GM10248 (cell line): ENCODE measurements around the gene SLC4A9.
"Not testable (repeated sequence)": the region's sequence is repeated elsewhere in the genome, so short reads cannot be mapped to it uniquely, and the experiment has no call there.

Experiments
- CTCF ChIA-PET: fragments of 300-600 bp; sonication (Branson Sonifier 250); formaldehyde crosslinking; extraction: SDS; loops from one replicate; lab custom pipeline; 2021; ENCODE audit warnings: antibody characterized with exemption; lab: Yijun Ruan, JAX
- POLR2A ChIA-PET: fragments of 350-650 bp; sonication (Branson Sonifier 250); formaldehyde crosslinking; extraction: SDS; loops from one replicate; lab custom pipeline; 2020; ENCODE audit warnings: antibody characterized with exemption; lab: Yijun Ruan, JAX
- DNase-seq: peaks from one replicate; pipeline ENCODE4 v3.0.0; 2012; ENCODE audit errors: extremely low spot score
- CTCF ChIP-seq: IDR thresholded peaks from 2 replicates; pipeline ENCODE4 v1.5.1; 2012; ENCODE audit warnings: mild to moderate bottlenecking, low read depth; ENCODE audit errors: extremely low read depth, missing control alignments, control extremely low read depth

The SLC4A9 gene

DNA sequence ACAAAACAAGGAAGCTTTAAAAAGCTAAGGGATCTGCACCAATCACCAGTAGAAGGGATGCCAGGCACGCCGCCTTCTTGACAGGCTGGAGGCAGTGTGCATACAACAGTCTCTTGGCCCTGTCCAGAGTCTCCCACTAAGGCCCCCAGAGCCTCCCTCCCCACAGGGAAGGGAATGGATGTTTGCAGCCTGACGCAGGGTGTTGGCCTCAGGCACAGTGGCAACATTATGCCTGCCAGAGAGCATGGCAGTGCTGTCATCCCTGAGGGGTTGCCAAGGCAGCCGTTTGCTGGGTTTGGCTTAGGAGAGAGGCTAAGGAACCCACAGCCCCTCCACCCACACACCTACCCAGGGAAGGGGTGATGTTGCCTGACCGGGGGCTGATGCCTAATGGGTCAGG, 18.4 kb upstream of the SLC4A9 start:
- no peak for TF ChIP-seq CTCF
- DNase-seq, result no peak
- CTCF ChIA-PET, result interaction anchor here (1.5 to 7.3 kb wide), 4 partner anchors 11 to 97 kb away, joined by 3 to 53 read pairs (median 32); no protein-coding TSS in a partner anchor
- POLR2A ChIA-PET, result no interaction called here

GRCh38 chr5:140342287-140342686, 17.7 kb upstream of the SLC4A9 start:
- ChIA-PET POLR2A (no interaction called here), CTCF (interaction anchor here (1.4 to 15.0 kb wide), 4 partner anchors 12 to 104 kb away, joined by 4 to 462 read pairs (median 129); partner anchors contain the start of gene SLC4A9)
- no peak for DNase-seq
- TF ChIP-seq CTCF, result no peak

DNA sequence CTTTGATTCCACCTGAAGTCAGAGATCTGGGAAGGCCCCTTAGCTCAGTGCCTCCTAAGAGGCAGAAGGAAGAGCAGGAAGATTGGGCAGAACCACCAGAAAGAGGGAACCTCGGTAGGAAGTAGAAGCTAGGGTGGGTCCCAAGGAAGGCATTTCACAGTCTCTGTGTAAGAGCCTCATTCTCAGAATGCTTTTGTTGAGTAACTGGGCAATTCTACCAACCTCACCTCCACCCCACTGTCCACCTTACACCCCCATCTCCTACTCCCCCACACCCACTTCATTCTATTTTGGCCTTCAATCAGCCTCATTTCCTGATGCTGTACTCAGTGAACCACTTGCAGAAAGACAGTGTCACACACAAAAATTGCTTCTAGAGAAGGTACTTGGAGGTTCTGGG, 17.1 kb upstream of the SLC4A9 start:
- CTCF ChIA-PET, result interaction anchor here (1.4 to 15.0 kb wide), 4 partner anchors 11 to 105 kb away, joined by 4 to 462 read pairs (median 129); partner anchors contain the start of gene SLC4A9
- DNase-seq, result no peak
- no peak for TF ChIP-seq CTCF
- POLR2A ChIA-PET, result no interaction called here

- not testable (repeated sequence) for DNase-seq
- POLR2A ChIA-PET, result interaction anchor here (0.6 to 0.7 kb wide), 2 partner anchors 58 to 80 kb away, joined by 4 read pairs; partner anchors contain the start of gene ANKHD1
- CTCF ChIA-PET, result interaction anchor here (1.3 to 15.0 kb wide), 6 partner anchors 8 to 106 kb away, joined by 3 to 462 read pairs (median 32); partner anchors contain the start of gene SLC4A9
Measured at GRCh38 chr5:140343849-140344248, 16.1 kb upstream of the SLC4A9 start.

- CTCF ChIA-PET, result interaction anchor here (1.0 to 15.0 kb wide), 8 partner anchors 8 to 379 kb away, joined by 3 to 462 read pairs (median 16); partner anchors contain the start of gene SLC4A9
- POLR2A ChIA-PET, result no interaction called here
- DNase-seq, result no peak
- no peak for TF ChIP-seq CTCF
Measured at GRCh38 chr5:140344683-140345423, 15.1 kb upstream of the SLC4A9 start.

- TF ChIP-seq CTCF, result no peak
- ChIA-PET POLR2A (interaction anchor here (0.9 to 1.3 kb wide), 3 partner anchors 9 to 365 kb away, joined by 3 read pairs; no protein-coding TSS in a partner anchor), CTCF (interaction anchor here (0.7 to 15.0 kb wide), 19 partner anchors 8 to 378 kb away, joined by 3 to 462 read pairs (median 4); partner anchors contain the start of gene SLC4A9)
- DNase-seq, result peak; percentile 37
Measured at GRCh38 chr5:140345919-140346347, 14.1 kb upstream of the SLC4A9 start.
